H1 (cell line): ENCODE results near the gene DIPK1A. TPM values are rescaled to one million over a fixed set of nuclear protein-coding genes. Genes with fewer than 3 reads are reported as not detected.

Source experiments
- BRCA1 ChIP-seq: IDR thresholded peaks from 2 replicates; pipeline ENCODE4 v1.6.1; 2012; ENCODE audit warnings: low read depth, low read length, improper control_type of control experiment
- CHD7 ChIP-seq: fragments of 300-600 bp; sonication (generic); IDR thresholded peaks from 2 replicates; pipeline ENCODE4 v1.7.1; 2012; ENCODE audit warnings: low read length, moderate library complexity, mild to moderate bottlenecking, inconsistent platforms; ENCODE audit not compliant: insufficient replicate concordance
- CTCF ChIP-seq, 3 experiments: IDR thresholded peaks; 1 replicate in 2 of 3; 2 replicates in 1 of 3; pipeline versions ENCODE4 v1.5.1 to v1.6.1; 2011; ENCODE audit warnings: low read length in 3 of 3, mild to moderate bottlenecking in 3 of 3, inconsistent platforms in 2 of 3, low read depth in 1 of 3, moderate library complexity in 1 of 3; ENCODE audit not compliant: insufficient read depth in 1 of 3; ENCODE audit errors: control extremely low read depth in 1 of 3
- HDAC2 ChIP-seq, 2 experiments: fragments of 300-600 bp in 1 of 2; sonication (generic) in 1 of 2; IDR thresholded peaks; 2 replicates each; pipeline ENCODE4 v1.6.1; 2011 to 2012; ENCODE audit warnings: low read depth in 2 of 2, low read length in 2 of 2, mild to moderate bottlenecking in 2 of 2, moderate library complexity in 2 of 2, borderline replicate concordance in 1 of 2, inconsistent platforms in 1 of 2
- JUND ChIP-seq: IDR thresholded peaks from 2 replicates; pipeline ENCODE4 v1.6.1; 2011; ENCODE audit warnings: mild to moderate bottlenecking, improper control_type of control experiment, low read length
- POLR2A ChIP-seq, 2 experiments: IDR thresholded peaks; 1 replicate in 1 of 2; 2 replicates in 1 of 2; pipeline ENCODE4 v1.6.1; 2011; ENCODE audit warnings: low read depth in 2 of 2, low read length in 2 of 2, mild to moderate bottlenecking in 2 of 2; ENCODE audit errors: control extremely low read depth in 1 of 2
- SIX5 ChIP-seq: IDR thresholded peaks from 2 replicates; pipeline ENCODE4 v1.6.1; 2011; ENCODE audit warnings: mild to moderate bottlenecking, low read depth, low read length
- SP4 ChIP-seq: IDR thresholded peaks from 2 replicates; pipeline ENCODE4 v1.6.1; 2012; ENCODE audit warnings: low read length, inconsistent platforms
- SUZ12 ChIP-seq: fragments of 200-600 bp; sonication (generic); IDR thresholded peaks from 2 replicates; pipeline ENCODE4 v1.6.1; 2012; ENCODE audit warnings: mild to moderate bottlenecking, inconsistent platforms, low read length, moderate library complexity, mixed read lengths
- TAF7 ChIP-seq: optimal IDR thresholded peaks from 2 replicates; pipeline ENCODE3; 2011; ENCODE audit warnings: low read depth, mild to moderate bottlenecking, inconsistent platforms, low read length, moderate library complexity, borderline replicate concordance
- polyA plus RNA-seq, 7 experiments: library from polyadenylated mRNA; depleted of rRNA in 3 of 7; stranded (reverse) in 5 of 7; unstranded in 2 of 7; fragments of >200 nt in 5 of 7; fragments of 200-250 nt in 2 of 7; gene quantifications; 1 replicate in 5 of 7; 2 replicates in 1 of 7; 4 replicates in 1 of 7; pipeline versions ENCODE4 v1.2.1 to v1.2.3, GENCODE V29; 2011 to 2013; ENCODE audit warnings: missing spikeins in 2 of 7, mixed read lengths in 2 of 7
- total RNA-seq: library from RNA; stranded (reverse); fragmentation: NEBNext Ultra II Directional; extraction: Animal tissue kit (Norgen Biotek cat#: 25700); gene quantifications from 2 replicates; pipeline ENCODE4 v1.2.1, GENCODE V29; 2021

DIPK1A gene
- total and polyA plus RNA-seq, 2 of the 8 experiments (the other 6 are each of a cell fraction or from before 2014, with no cell fraction given) = 2.5 to 5.0 TPM

DNA sequence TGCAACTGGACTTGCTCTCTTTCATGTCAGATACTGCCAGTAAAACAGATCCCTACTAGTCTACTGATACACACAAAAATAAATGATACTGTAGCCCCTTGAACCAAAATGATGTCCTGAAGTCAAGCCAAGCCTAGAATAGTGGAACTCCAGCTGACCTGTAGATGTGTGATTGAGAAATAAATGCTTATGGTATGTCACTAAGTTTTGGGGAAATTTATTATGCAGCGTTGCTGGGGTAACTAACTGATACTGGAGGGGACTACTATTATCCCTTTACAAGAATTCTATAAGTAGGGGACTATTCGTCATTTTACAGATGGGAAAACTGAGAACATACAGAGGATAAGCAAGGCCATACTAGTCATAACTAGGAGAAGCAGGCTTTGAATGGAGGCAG, 73.8 kb downstream of the DIPK1A start (continued):
- TF ChIP-seq CHD7 (no peak), SP4 (no peak), HDAC2 (IDR thresholded peaks at IDR 0.05; ENCODE audit: borderline replicate concordance in 1 of 2, low read depth in 2 of 2, low read length in 2 of 2) (no peak), BRCA1 (no peak), SUZ12 (no peak), JUND (no peak), SIX5 (no peak), CTCF (IDR thresholded peaks at IDR 0.05; ENCODE audit: control extremely low read depth in 1 of 3, insufficient read depth in 1 of 3, low read depth in 1 of 3, low read length in 3 of 3) (no peak), POLR2A (IDR thresholded peaks at IDR 0.05; ENCODE audit: control extremely low read depth in 1 of 2, low read depth in 2 of 2, low read length in 2 of 2) (no peak), TAF7 (no peak)
